Choroid plexus epithelial cell (primary cell): ENCODE data around the gene RNF41.
A peak's percentile ranks its signal among the peaks of the same experiment; 100 is the strongest.

ENCODE experiments used
- DNase-seq: peaks from one replicate; pipeline ENCODE4 v3.0.0-alpha.2; 2010; ENCODE audit warnings: low read depth
- H3K4me3 ChIP-seq: 2 replicates; pipeline ENCODE4 v1.5.1; 2011; ENCODE audit warnings: low read depth, mild to moderate bottlenecking, control low read depth, low read length, moderate library complexity
- TF ChIP-seq, protein P1 (sequence below): conservative IDR thresholded peaks from 2 replicates; pipeline ENCODE4 v1.5.1; 2011; ENCODE audit warnings: low read depth, mild to moderate bottlenecking, control low read depth, inconsistent platforms, low read length, moderate library complexity

RNF41 gene

GRCh38 chr12:56162468-56163290, 59.0 kb downstream of the RNF41 start:
- H3K4me3 ChIP-seq, result no peak overlapping the region
- TF ChIP-seq, protein P1, sequence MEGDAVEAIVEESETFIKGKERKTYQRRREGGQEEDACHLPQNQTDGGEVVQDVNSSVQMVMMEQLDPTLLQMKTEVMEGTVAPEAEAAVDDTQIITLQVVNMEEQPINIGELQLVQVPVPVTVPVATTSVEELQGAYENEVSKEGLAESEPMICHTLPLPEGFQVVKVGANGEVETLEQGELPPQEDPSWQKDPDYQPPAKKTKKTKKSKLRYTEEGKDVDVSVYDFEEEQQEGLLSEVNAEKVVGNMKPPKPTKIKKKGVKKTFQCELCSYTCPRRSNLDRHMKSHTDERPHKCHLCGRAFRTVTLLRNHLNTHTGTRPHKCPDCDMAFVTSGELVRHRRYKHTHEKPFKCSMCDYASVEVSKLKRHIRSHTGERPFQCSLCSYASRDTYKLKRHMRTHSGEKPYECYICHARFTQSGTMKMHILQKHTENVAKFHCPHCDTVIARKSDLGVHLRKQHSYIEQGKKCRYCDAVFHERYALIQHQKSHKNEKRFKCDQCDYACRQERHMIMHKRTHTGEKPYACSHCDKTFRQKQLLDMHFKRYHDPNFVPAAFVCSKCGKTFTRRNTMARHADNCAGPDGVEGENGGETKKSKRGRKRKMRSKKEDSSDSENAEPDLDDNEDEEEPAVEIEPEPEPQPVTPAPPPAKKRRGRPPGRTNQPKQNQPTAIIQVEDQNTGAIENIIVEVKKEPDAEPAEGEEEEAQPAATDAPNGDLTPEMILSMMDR, result no peak
- DNase-seq, result no peak

- no peak for DNase-seq
- TF ChIP-seq, protein P1, result no peak
- no peak overlapping the region for H3K4me3 ChIP-seq
Measured at GRCh38 chr12:56161690-56162351, 59.9 kb downstream of the RNF41 start.

GRCh38 chr12:56160894-56161689, 60.6 kb downstream of the RNF41 start:
- H3K4me3 ChIP-seq, result peak overlapping the region; percentile 98
- TF ChIP-seq, protein P1, result no peak
- no peak for DNase-seq

- DNase-seq, result peak; percentile 58
- TF ChIP-seq, protein P1, result no peak
- H3K4me3 ChIP-seq, result peak overlapping the region; percentile 98
Measured at GRCh38 chr12:56160193-56160763, 61.4 kb downstream of the RNF41 start.

- TF ChIP-seq, protein P1, result no peak
- H3K4me3 ChIP-seq, result peak overlapping the region; percentile 98
- DNase-seq, result no peak
Measured at GRCh38 chr12:56159482-56160192, 62.1 kb downstream of the RNF41 start.

GRCh38 chr12:56158926-56159461, 62.7 kb downstream of the RNF41 start:
- DNase-seq, result peak; percentile 78
- TF ChIP-seq, protein P1, result no peak
- H3K4me3 ChIP-seq, result peak overlapping the region; percentile 98
